Colonic mucosa (tissue), 4 donors: ENCODE measurements around the gene OSBP2. TPM values are rescaled to one million over a fixed set of nuclear protein-coding genes. Genes with fewer than 3 reads are reported as not detected.

Experiments
- DNase-seq: peaks from one replicate; pipeline ENCODE4 v3.0.0-alpha.2; 2020
- H3K27ac ChIP-seq: fragments of 200-600 bp; one replicate; pipeline ENCODE4 v1.8.0; 2021
- H3K27me3 ChIP-seq: fragments of 200-600 bp; one replicate; pipeline ENCODE4 v1.8.0; 2021
- H3K36me3 ChIP-seq: fragments of 200-600 bp; one replicate; pipeline ENCODE4 v1.8.0; 2021
- H3K4me1 ChIP-seq: fragments of 200-600 bp; one replicate; pipeline ENCODE4 v1.8.0; 2021; ENCODE audit warnings: mild to moderate bottlenecking
- H3K4me3 ChIP-seq: fragments of 200-600 bp; one replicate; pipeline ENCODE4 v1.8.0; 2021
- H3K9ac ChIP-seq, 2 donors: one replicate each; pipeline ENCODE4 v1.7.0; 2013; ENCODE audit warnings: control low read depth in 2 of 2, low read depth in 2 of 2, low read length in 2 of 2
- H3K9me3 ChIP-seq: fragments of 200-600 bp; one replicate; pipeline ENCODE4 v1.8.0; 2021
- intact Hi-C: fragments of 100-400 bp; cut with DNase I; formaldehyde crosslinking; loops from one replicate; pipeline ENCODE4 v1.14.1; 2022
- total RNA-seq, 2 donors: library from RNA; stranded (reverse); fragmentation: NEBNext Ultra II Directional in 1 of 2; extraction: Animal tissue kit (Norgen Biotek cat#: 25700) in 1 of 2; gene quantifications; one replicate each; pipeline ENCODE4 v1.2.1, GENCODE V29; 2021
- TF ChIP-seq, protein P1 (sequence below): fragments of 200-600 bp; IDR thresholded peaks from one replicate; pipeline ENCODE4 v1.8.0; 2022; ENCODE audit warnings: antibody characterized with exemption, mild to moderate bottlenecking
- donor health status: healthy.
- donor health status: DM: no; HTN: no; CAD: no.
- donor health status: DM: no; HTN: no; CAD: no.

Gene OSBP2
- total RNA-seq, 2 donors from 2014 or later = 3.2 to 4.3 TPM

DNA sequence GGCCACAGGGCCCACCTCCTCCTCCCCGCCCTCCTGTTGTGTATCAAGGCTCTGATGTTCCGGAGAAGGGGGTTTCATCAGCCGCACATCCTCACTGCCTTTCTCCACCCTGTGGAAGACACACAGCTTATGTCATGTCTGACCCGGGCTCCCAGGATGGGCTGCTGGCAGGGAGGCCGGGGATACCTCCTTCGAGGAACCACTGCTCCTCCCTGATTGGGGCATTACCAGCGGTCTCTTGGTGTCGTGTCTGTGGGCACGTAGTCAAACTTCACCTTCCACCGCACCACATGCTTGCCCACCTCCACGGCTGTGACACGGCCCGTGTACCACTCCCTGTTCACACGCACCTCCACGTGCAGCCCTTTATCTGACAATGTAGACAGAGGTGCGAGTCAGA, 238.0 kb downstream of the OSBP2 start:
- no peak overlapping the region for H3K27ac ChIP-seq
- no peak overlapping the region for H3K9ac ChIP-seq
- H3K4me1 ChIP-seq = no peaks in the 10 kb centered on the region
- H3K36me3 ChIP-seq = peaks cover 24% of the 10 kb centered on the region
- TF ChIP-seq, protein P1, sequence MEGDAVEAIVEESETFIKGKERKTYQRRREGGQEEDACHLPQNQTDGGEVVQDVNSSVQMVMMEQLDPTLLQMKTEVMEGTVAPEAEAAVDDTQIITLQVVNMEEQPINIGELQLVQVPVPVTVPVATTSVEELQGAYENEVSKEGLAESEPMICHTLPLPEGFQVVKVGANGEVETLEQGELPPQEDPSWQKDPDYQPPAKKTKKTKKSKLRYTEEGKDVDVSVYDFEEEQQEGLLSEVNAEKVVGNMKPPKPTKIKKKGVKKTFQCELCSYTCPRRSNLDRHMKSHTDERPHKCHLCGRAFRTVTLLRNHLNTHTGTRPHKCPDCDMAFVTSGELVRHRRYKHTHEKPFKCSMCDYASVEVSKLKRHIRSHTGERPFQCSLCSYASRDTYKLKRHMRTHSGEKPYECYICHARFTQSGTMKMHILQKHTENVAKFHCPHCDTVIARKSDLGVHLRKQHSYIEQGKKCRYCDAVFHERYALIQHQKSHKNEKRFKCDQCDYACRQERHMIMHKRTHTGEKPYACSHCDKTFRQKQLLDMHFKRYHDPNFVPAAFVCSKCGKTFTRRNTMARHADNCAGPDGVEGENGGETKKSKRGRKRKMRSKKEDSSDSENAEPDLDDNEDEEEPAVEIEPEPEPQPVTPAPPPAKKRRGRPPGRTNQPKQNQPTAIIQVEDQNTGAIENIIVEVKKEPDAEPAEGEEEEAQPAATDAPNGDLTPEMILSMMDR = no peak
- H3K27me3 ChIP-seq = no peaks in the 10 kb centered on the region
- intact Hi-C loops = no loop called here
- DNase-seq = no peak
- no peaks in the 10 kb centered on the region for H3K9me3 ChIP-seq
- no peak overlapping the region for H3K4me3 ChIP-seq

DNA sequence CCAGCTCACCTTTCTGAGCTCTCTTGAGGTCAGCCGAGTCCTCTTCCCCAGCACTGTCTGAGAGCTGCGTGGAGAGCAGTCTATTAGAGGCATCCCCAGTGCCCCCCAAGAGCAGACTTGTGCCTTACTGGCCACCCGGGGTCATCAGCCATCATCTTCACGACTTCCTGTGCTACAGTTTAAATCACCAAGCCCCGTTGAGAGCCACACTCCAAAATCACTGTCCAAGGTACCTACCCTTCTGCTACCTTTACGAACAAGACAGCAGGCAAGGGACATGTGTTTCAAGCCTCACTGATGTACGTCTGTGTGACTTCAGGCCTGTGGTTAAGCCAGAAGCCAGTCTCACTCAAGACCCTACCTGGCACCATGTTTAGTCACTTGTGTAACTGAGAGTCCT, 238.8 kb downstream of the OSBP2 start:
- intact Hi-C loops = no loop called here
- no peaks in the 10 kb centered on the region for H3K27me3 ChIP-seq
- H3K4me1 ChIP-seq = no peaks in the 10 kb centered on the region
- no peak for DNase-seq
- H3K27ac ChIP-seq = no peak overlapping the region
- H3K36me3 ChIP-seq = peaks cover 24% of the 10 kb centered on the region
- no peak overlapping the region for H3K9ac ChIP-seq
- H3K4me3 ChIP-seq = no peak overlapping the region
- TF ChIP-seq, protein P1 = no peak
- no peaks in the 10 kb centered on the region for H3K9me3 ChIP-seq

DNA sequence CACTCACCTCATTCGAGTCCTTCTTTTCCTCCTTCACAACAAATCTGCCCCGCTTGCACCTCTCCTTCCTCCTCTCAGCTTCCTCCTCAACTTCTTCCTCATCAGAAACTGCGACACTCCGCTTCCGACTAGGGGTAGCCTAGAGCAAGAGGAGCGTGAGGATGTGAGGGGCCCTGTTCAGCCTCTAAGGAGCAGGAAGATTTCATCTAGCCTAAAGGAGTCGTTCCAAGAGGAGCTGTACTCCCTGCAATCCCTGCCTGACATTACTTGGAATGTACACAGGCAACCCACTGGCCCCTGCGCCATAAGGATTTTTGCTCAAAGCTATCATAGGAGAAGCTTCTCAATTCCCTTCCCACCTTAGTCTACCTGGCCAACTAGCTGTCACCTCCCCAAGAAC, 239.4 kb downstream of the OSBP2 start:
- no peaks in the 10 kb centered on the region for H3K9me3 ChIP-seq
- H3K36me3 ChIP-seq = peaks cover 24% of the 10 kb centered on the region
- no peak for DNase-seq
- H3K27me3 ChIP-seq = no peaks in the 10 kb centered on the region
- TF ChIP-seq, protein P1 = no peak
- H3K27ac ChIP-seq = no peak overlapping the region
- H3K4me3 ChIP-seq = no peak overlapping the region
- intact Hi-C loops = no loop called here
- H3K9ac ChIP-seq = no peak overlapping the region
- no peaks in the 10 kb centered on the region for H3K4me1 ChIP-seq

DNA sequence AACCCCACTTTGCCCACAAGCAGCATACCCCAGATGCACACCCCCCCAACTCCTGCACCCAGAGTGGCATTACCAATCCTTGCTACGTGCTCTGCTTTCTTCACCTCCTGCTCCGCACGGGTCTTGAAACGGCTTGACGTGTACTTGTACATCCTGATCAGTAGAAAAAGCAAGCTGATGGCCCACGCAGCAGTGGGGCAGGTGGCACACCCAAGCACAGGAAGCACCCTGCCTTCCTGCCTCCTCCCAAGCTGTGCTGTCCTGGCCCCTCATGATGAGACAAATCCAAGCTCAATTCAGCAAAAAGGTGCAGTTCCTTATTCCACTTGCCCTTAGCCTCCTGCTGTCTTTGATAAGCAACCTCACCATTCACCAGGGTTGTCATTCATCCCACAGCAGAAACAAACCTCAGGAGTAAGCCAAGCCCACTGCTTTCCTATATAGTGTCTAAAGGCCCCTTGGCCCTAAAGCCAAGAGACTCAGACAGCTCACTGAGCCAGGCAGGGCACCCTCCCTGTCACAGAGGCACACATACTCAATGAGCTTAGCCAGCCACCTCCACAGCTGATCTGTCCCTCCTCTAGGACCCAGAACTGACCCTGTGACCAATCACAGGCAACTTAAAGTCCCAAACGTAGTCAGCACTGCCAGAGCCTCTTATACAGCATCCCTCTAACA, 246.2 kb downstream of the OSBP2 start:
- H3K9me3 ChIP-seq = no peaks in the 10 kb centered on the region
- intact Hi-C loops = no loop called here
- peaks cover 26% of the 10 kb centered on the region for H3K36me3 ChIP-seq
- H3K4me1 ChIP-seq = no peaks in the 10 kb centered on the region
- TF ChIP-seq, protein P1 = no peak
- no peak overlapping the region for H3K9ac ChIP-seq
- H3K4me3 ChIP-seq = no peak overlapping the region
- H3K27me3 ChIP-seq = no peaks in the 10 kb centered on the region
- H3K27ac ChIP-seq = no peak overlapping the region
- DNase-seq = no peak

DNA sequence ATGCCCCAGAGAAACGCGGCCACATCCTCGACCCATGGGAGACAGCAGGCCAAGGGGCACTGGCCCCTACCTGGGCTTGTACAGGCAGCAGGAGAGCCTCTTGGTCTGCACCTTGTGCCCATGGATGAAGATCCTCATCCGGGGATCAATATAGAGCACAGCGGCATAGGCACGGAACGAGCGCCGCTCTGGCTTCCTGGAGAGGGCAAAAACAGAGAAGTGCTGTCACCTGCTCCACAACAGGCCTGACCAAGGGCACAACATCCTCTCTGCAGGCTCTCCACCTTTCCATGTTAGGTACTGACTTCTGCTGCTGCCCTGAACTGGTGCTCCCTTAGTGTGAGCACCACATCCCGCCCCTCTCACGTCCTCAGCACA, 246.7 kb downstream of the OSBP2 start:
- Histone ChIP-seq H3K4me3 (no peak overlapping the region), H3K27me3 (no peaks in the 10 kb centered on the region), H3K9ac (no peak overlapping the region), H3K27ac (no peak overlapping the region), H3K9me3 (no peaks in the 10 kb centered on the region), H3K4me1 (no peaks in the 10 kb centered on the region), H3K36me3 (peaks cover 24% of the 10 kb centered on the region)
- intact Hi-C loops = no loop called here
- TF ChIP-seq, protein P1 = no peak
- DNase-seq = no peak
